Effector memory CD4-positive, alpha-beta T cell (primary cell): ENCODE data around the gene CIAO2B.
A peak's percentile ranks its signal among the peaks of the same experiment; 100 is the strongest.

ENCODE experiments used
- DNase-seq, 3 donors: peaks; one replicate each; pipeline ENCODE4 v3.0.0-alpha.2; 2020
- H3K27ac ChIP-seq: 2 replicates; pipeline ENCODE4 v1.7.0; 2013; ENCODE audit warnings: mild to moderate bottlenecking, low read length, moderate library complexity; ENCODE audit not compliant: insufficient read depth, poor library complexity, severe bottlenecking
- H3K27me3 ChIP-seq: replicated peaks from 2 replicates; pipeline ENCODE4 v1.7.0; 2013; ENCODE audit warnings: mild to moderate bottlenecking, low read length; ENCODE audit not compliant: insufficient read depth, control insufficient read depth, poor library complexity, severe bottlenecking
- H3K36me3 ChIP-seq: 2 replicates; pipeline ENCODE4 v1.7.0; 2013; ENCODE audit warnings: mild to moderate bottlenecking, low read length, moderate library complexity; ENCODE audit not compliant: control insufficient read depth, insufficient read depth
- H3K4me1 ChIP-seq: 2 replicates; pipeline ENCODE4 v1.7.0; 2013; ENCODE audit warnings: low read length, mild to moderate bottlenecking; ENCODE audit not compliant: control insufficient read depth, insufficient read depth, poor library complexity, severe bottlenecking
- H3K4me3 ChIP-seq: 2 replicates; pipeline ENCODE4 v1.7.0; 2013; ENCODE audit warnings: low read length, low read depth, mild to moderate bottlenecking; ENCODE audit not compliant: insufficient read depth, poor library complexity, severe bottlenecking
- H3K9me3 ChIP-seq: 2 replicates; pipeline ENCODE4 v1.7.0; 2013; ENCODE audit warnings: mild to moderate bottlenecking, low read length, moderate library complexity; ENCODE audit not compliant: control insufficient read depth

The CIAO2B gene

GRCh38 chr16:66972983-66973382 is 38.8 kb upstream of the CIAO2B start:
- H3K9me3 ChIP-seq: no peaks in the 10 kb centered on the region
- no peak overlapping the region for H3K4me3 ChIP-seq
- H3K27ac ChIP-seq: no peak overlapping the region
- H3K27me3 ChIP-seq: no peaks in the 10 kb centered on the region
- H3K4me1 ChIP-seq: no peaks in the 10 kb centered on the region
- no peak for DNase-seq
- no peaks in the 10 kb centered on the region for H3K36me3 ChIP-seq

DNA sequence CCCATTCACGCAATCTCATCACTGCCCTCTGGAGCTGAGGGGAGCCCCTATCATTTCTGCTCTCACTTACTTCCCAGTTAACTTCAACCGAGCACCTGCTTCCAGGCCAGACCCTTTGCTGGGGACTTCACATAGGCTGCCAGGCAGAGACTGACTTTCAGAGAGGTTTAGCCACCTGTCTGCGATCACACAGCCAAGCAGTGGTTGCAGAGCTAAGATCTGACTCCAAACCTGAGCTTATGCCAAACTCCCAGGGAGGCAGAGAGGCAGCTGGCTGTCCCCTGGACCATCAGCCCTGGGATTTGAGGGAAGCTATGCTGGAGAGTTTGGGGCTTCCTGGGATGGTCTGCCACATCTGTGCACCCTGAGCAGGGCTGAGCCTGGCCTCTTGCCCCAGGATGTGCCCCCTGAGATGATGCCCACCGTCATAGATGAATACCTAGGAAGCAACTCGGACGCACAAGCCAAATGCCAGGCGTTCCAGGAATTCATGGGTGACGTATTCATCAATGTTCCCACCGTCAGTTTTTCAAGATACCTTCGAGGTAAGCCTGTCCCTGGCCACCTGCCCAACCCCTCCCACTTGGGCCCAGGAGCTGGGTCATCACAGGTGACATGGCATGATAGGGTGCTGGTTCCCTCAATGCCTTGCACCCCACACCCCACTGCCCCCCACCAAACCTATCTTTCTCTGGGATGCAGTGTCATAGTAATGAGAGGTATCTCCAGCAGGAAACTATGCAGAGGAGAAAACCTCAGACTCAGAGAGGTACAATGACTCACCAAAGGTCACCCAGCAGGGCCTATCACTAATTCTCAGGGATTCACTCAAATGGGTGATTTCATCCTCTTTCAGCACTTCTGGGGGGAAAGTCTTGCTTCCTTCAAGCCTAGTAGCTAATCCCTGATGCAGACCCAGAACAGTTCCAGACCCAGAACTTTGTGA is 36.8 kb upstream of the CIAO2B start:
- Histone ChIP-seq H3K36me3 (no peaks in the 10 kb centered on the region), H3K4me3 (no peak overlapping the region), H3K4me1 (no peaks in the 10 kb centered on the region), H3K27me3 (no peaks in the 10 kb centered on the region), H3K9me3 (no peaks in the 10 kb centered on the region), H3K27ac (no peak overlapping the region)
- no peak for DNase-seq

DNA sequence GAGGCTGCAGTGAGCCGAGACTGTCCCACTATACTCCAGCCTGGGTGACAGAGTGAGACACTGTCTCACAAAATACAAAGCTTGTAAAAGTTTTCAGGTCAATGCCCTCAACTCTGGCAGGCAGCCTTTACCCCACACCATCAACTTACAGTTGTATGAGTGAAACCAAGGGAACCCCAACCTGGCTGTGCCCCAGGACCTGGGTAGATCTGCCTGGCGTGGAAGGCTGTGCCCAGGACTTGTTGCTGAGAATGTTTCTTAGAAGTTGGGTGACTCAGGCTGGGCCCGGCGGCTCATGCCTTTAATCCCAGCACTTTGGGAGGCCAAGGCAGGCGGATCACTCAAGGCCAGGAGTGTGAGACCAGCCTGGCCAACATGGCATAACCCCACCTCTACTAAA is 34.6 kb upstream of the CIAO2B start:
- no peak for DNase-seq
- Histone ChIP-seq H3K4me1 (no peaks in the 10 kb centered on the region), H3K36me3 (no peaks in the 10 kb centered on the region), H3K9me3 (no peaks in the 10 kb centered on the region), H3K27me3 (no peaks in the 10 kb centered on the region), H3K27ac (no peak overlapping the region), H3K4me3 (no peak overlapping the region)

GRCh38 chr16:66964049-66964448 is 29.8 kb upstream of the CIAO2B start:
- H3K9me3 ChIP-seq: no peaks in the 10 kb centered on the region
- H3K27ac ChIP-seq: no peak overlapping the region
- H3K36me3 ChIP-seq: no peaks in the 10 kb centered on the region
- no peaks in the 10 kb centered on the region for H3K27me3 ChIP-seq
- DNase-seq: no peak
- H3K4me3 ChIP-seq: no peak overlapping the region
- H3K4me1 ChIP-seq: no peaks in the 10 kb centered on the region

GRCh38 chr16:66961914-66962313 is 27.7 kb upstream of the CIAO2B start:
- no peaks in the 10 kb centered on the region for H3K4me1 ChIP-seq
- H3K36me3 ChIP-seq: no peaks in the 10 kb centered on the region
- H3K27me3 ChIP-seq: no peaks in the 10 kb centered on the region
- H3K4me3 ChIP-seq: no peak overlapping the region
- no peak overlapping the region for H3K27ac ChIP-seq
- no peak for DNase-seq
- H3K9me3 ChIP-seq: no peaks in the 10 kb centered on the region

DNA sequence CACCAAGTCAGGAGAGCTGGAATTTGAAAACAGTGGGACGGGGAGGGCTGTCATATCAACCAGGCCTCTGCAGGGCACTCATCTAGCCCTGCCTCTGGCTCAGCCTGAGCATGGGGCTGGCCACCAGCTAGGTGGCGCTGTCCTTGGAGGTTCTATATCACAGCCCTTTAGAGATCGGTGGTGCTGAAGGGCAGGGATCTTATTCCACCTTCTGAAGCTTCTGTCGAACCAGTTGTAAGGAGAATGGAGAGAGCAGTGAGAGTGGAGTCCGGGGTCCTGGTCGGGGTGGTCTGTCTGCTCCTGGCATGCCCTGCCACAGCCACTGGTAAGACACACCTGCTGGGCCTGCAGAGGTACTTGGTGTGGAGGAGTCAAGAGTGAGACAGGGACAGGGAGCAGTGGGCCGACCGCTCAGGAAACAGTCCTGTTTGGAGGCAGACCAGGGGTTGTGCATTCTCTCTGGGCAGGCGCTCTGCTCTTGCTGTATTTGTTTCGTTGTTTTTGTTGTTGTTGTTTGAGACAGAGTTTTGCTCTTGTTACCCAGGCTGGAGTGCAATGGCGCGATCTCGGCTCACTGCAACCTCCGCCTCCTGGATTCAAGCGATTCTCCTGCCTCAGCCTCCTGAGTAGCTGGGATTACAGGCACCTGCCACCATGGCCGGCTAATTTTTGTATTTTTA is 27.0 kb upstream of the CIAO2B start, which contains the start of gene CES3:
Gene CES3 (plus strand): TSS at position 202 of the 680 bp plus-strand sequence. CDS start 42 bp downstream, at position 244.
- no peaks in the 10 kb centered on the region for H3K36me3 ChIP-seq
- no peaks in the 10 kb centered on the region for H3K9me3 ChIP-seq
- DNase-seq: peak; percentile 8 to 28 (median 21)
- H3K4me3 ChIP-seq: no peak within 1 kb of the TSS
- H3K27me3 ChIP-seq: no peaks in the 10 kb centered on the region
- H3K4me1 ChIP-seq: no peaks in the 10 kb centered on the region
- H3K27ac ChIP-seq: no peak within 1 kb of the TSS

GRCh38 chr16:66960270-66960669 is 26.1 kb upstream of the CIAO2B start:
- DNase-seq: no peak
- no peaks in the 10 kb centered on the region for H3K4me1 ChIP-seq
- H3K9me3 ChIP-seq: no peaks in the 10 kb centered on the region
- H3K27ac ChIP-seq: no peak overlapping the region
- no peaks in the 10 kb centered on the region for H3K36me3 ChIP-seq
- no peak overlapping the region for H3K4me3 ChIP-seq
- no peaks in the 10 kb centered on the region for H3K27me3 ChIP-seq

DNA sequence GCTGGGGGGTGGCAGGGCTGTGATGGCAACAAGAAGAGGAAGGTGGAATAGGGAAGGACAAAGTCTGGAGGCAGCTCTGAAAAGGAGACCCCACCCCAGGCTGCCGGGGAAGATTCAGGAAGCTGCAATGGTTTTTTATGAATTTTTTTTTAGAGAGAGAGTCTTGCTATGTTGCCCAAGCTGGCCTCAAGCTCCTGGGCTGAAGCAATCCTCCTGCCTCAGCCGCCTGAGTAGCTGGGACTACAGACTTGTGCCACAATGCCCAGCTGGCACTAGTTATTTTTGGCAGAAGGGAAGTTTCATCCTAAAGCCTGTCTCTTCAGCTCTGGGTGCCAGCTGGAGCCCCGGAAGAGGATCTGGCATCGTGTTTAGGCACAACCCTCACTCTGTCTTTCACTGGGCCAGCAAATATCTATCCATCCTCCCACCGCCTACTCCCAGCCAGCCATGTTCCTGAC is 25.5 kb upstream of the CIAO2B start:
- H3K27ac ChIP-seq: no peak overlapping the region
- no peaks in the 10 kb centered on the region for H3K9me3 ChIP-seq
- no peaks in the 10 kb centered on the region for H3K4me1 ChIP-seq
- no peaks in the 10 kb centered on the region for H3K27me3 ChIP-seq
- H3K4me3 ChIP-seq: no peak overlapping the region
- no peaks in the 10 kb centered on the region for H3K36me3 ChIP-seq
- DNase-seq: no peak

DNA sequence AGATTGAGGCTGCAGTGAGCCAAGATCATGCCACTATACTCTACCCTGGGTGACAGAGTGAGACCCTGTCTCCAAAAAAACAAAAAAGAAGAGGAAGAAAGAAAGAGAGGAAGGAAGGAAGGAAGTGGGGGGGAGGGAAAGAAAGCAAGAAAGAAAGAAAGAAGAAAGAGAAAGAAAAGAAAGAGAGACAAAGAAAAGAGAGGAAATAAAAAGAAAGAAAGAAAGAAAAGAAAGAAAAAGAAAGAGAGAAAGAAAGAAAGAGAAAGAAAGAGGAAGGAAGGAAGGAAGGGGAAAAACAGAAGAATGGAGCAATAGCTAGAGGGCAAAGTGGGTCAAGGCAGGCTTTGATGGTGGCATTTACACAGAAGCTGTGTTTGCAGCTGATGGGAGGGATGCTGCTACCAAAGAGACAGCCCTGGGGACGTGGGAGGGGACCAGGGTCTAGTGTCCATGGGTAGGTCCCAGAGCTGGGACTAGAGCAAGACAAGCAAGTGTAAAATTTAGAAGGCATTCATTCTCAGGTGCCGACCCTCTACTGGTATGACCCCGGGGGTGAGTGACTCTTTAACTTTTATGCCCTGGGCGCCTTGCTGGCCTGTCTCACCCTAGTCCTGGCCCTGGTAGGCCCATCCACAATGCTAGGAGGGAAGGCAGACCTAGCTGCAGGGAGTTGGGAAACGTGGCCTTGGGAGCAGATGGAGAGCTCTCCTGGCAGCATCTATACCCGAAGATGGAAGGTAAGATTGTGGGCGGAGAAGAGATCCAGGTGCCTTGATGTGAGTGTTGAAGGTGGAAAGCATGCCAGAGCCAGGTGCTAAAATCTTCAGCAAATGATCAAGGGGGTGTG is 24.9 kb upstream of the CIAO2B start:
- Histone ChIP-seq H3K27me3 (no peaks in the 10 kb centered on the region), H3K27ac (no peak overlapping the region), H3K36me3 (no peaks in the 10 kb centered on the region), H3K9me3 (no peaks in the 10 kb centered on the region), H3K4me1 (no peaks in the 10 kb centered on the region), H3K4me3 (no peak overlapping the region)
- DNase-seq: no peak
